Fibroblast of skin of left biceps (primary cell): ENCODE data around the gene DNAJC30.

Experiments
- DNase-seq, 2 experiments: peaks; one replicate each; pipeline ENCODE4 v3.0.0-alpha.2; 2013; ENCODE audit warnings: low read depth in 2 of 2

Gene DNAJC30

DNA sequence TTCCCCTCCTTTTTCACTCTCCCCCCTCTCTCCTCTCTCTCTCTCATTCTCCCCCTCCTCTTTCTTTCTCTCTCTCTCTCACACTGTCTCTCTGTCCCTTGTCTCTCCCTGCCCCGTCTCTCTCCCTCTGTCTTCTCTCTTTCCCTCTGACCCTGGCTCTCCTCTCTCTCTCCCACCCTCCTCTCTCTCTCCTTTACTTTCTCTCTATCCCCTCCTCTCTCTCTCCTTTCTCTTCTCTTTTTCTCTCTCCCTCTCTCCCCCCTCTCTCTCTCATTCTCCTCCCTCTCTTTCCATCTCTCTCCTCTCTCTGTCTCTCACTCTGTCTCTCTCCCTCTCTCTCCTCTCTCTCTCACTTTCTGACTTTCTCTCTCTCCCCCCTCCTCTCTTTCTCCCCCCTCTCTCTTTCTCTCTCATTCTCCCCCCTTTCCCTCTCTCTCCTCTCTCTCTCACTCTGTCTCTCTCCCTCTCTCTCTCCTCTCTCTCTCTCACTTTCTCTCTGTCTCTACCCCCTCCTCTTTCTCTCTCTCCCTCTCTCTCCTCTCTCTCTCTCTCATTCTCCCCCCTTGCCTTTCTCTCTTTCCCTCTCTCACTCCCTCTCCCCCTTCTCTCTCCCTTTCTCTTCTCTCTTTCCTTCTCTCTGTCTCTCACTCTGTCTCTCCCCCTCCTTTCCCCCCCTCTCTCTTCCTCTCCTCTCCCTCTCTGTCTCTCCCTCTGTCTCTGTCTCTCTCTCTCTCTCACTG lies 34.5 kb downstream of the DNAJC30 start:
- DNase-seq: no peak

DNA sequence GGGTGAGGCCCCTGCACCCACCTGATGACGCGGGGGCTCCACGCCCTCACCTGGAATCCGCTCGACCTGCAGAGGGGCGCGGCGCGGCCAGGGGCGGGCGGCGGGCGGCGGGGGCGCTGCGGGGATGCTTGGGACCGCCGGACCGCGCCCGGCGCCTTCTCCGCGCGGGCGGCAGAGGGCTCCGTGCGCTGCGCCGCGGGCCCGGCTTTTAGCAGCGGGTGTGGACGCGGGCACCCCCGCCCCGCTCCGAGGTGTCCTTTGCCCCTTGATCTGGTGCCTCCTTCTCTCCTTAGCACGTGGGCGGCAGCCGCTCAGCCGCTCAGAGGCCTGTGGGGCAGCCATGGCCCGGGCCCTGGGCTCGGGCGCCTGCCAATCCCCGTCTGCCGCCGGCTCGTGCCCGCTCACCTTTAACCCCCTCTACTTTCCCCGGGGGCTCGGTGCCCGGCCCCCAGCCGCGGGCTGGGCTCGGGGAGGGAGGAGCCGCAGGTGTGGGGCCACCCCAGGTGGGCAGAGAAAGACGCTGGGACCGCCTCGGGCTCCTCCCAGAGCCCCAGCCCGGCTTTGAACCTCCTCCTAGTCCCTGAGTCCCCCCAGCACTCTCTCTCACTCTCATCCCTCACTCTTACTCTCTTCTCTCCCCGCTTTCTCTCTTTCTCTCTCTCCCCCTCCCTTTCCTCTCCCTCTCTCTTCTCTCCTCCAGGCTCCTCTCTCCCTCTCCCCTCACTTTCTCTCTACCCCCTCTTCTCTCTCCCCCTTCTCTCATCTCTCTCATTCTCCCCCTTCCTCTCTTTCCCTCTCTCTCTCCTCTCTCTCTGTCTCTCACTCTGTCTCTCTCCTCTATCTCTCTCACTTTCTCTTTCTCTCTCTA lies 35.3 kb downstream of the DNAJC30 start:
- DNase-seq: no peak

DNA sequence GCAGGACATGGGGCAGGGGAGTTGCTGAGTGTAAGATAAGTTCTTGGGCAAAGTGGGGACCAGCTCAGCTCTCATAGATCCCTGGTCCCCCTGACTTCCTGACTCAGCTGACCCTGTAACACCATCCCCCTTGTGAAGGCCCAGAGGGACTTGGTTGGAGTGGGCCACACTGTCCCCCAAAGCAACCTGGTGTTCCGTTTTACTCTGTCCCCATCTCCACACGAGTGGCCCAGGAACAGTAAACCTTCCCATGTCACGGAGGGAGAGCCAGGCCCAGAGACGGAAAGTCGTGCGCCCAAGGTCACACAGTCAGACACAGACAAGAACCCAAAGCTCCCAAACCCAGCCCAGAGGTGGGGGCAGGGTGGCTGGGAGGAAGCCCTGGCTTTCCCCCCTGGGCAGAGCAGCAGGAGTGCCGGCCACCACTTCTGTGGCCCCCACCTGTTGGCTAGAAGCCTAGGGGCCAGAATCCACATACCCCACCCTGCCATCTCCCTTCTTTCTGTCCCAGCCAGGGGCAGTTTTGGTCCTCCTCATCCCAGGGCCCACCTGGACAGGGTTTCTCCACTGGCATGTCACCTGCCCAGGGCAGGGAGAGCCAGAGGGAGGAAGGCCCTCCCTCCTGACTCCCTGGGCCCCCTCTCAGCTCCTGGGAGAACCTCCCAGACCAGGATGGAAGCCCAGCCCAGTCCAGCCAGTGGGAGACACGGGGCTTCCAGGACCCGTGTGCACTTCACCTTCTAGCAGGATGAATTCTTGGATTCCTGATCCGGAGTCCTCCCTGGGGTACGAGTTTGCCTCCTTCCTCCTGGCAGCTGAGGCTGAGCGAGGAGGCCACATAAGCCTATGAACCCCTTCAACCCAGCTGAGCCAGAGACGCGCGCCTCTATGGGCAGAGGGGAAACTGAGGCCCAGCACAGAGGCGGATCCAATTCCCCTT lies 36.2 kb downstream of the DNAJC30 start:
- DNase-seq: no peak

DNA sequence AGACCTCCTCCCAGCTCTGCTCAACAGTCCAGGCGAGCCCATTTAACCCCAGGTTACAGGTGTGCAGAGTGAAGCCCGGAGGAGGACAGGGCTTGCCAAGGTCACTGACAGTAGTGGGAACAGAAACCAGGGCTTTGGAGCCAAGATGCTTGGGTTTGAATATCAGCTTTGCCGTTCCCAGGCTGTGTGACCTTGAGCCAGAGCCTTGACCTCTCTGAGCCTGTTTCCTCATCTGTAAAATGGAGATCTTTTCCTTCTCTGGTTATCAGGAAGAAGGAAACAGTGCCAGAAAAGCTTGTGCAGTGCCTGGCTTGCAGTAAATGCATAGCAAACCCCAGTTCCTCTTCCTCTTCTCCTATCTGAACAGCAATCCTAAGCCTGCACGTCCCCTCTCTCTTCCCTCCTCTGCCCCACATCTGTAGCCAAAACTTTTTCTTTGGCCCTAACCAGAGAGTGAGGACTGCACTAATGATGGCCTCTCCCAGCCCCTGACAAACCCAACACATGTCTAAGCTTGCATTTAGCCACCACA lies 37.5 kb downstream of the DNAJC30 start:
- DNase-seq: no peak

DNA sequence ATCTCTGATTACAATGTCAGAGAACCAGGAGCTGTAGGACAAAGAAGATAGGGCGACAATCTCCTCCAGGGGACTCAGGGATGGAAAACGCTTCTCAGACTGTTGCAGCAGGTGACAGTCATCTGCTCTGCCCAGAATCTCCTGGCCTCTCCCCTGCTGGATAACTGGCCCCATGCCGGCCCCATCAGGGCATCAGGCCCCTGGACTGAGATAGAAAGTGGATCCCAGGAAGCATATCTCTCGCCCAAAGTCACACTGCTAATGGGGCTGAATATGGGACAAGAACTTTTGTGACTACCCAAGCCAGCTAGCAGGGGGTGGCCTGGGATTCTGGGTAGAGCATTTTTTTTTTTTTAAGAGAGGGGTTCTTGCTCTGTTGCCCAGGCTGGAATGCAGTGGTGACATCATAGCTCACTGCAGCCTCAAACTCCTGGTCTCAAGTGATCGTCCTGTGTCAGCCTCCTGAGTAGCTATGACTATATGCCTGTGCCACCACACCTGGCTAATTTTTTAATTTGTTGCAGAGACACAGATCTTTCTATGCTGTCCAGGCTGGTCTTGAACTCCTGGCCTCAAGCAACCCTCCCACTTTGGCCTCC lies 38.5 kb downstream of the DNAJC30 start:
- no peak for DNase-seq

DNA sequence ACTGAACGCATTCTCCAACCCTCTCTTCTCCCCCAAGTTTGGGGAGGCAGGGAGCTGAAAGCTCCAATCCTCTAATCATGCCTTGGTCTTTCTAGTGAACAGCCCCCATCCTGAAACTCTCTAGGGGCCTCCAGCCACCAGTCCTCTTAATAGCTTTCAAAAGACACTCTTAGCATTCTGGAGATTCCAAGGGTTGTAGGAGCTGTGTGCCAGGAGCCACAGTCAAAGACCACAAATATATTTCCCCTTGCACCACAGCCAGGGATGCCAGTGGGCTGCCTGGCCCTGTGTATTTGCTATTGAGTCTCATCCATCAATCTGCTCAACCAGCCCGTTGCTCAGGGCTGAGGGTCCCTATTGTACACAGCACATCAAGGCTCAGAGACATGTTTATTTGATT lies 40.4 kb downstream of the DNAJC30 start:
- no peak for DNase-seq

DNA sequence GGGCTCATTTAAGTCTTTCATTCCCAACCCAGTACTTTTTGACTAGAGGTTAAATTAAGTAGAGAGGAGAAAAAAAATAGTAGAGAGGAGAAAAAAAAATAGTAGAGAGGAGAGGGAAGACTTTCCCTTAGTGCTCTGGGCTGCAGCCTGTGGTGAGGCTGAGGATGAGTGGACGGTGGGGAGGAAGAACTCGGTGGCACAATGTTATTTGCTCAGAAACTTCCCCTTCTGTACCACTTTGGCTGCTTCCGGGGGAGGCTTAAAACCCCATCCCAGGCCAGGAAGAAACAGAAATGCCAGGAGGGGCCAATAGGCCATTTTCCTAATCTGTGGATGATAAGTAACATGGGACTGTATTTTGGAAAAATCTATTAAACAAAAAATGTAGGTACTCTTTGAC lies 44.3 kb downstream of the DNAJC30 start:
- DNase-seq: no peak

DNA sequence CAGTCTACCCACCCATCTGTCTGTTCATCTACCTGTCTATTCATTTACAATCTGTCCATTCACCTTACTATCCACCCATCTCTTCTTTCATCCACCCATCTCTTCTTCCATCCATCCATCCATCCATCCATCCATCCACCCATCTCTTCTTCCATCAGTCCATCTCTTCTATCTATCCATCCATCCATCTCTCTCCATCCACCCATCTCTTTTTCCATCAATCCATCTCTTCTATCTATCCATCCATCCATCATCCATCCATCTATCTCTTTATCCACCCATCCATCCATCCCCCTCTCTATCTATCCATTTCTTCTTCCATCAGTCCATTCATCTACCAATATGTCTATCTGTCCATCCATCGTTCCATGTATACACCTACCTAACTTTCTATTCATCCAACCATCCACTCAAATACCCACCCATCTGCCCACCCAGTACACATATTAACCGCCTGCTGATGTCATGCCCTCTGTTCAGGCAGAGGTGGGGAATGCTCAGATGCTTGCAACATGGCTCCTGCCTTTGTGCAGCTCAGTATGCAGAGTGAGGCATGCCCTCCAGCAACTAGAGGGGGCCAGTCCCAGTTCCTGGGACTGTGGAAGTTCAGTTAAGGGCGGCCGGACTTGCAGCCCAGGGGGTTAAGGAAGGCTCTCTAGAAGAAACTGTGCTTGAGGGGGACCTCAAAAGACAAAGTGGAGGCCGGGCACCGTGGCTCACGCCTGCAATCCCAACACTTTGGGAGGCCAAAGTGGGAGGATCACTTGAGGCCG lies 47.6 kb downstream of the DNAJC30 start:
- no peak for DNase-seq

DNA sequence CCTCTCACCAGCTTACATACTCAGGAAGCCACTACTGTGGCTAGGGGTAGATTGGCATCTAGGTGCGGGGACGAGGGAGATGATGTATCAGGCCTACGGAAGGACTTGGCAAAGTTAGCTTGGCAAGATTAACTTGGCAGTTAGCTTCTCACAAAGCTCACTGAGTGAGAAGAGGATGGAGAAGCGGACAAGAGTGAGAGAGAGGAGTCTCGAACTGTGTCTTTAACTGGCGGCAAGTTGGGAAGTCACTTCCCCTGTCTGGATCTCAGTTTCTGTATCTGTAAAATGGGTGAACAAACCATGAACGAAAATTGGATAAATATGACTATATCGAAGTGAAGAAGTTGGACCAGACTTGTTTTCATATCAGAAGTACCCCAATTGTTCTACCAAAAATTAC lies 49.4 kb downstream of the DNAJC30 start:
- no peak for DNase-seq

DNA sequence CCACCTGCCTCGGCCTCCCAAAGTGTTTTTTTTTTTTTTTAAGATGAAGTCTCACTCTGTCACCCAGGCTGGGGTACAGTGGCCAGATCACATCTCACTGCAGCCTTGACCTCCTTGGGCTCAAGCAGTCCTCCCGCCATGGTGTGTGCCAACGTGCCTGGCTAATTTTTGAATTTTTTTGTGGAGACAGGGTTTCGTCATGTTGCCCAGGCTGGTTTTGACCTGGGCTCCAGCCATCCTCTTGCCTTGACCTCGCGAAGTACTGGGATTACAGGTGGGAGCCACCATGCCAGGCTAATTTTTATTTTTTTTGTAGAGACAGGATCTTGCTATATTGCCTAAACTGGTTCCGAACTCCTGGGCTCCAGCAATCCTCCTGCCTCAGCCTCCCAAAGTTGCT lies 49.9 kb downstream of the DNAJC30 start:
- no peak for DNase-seq

DNA sequence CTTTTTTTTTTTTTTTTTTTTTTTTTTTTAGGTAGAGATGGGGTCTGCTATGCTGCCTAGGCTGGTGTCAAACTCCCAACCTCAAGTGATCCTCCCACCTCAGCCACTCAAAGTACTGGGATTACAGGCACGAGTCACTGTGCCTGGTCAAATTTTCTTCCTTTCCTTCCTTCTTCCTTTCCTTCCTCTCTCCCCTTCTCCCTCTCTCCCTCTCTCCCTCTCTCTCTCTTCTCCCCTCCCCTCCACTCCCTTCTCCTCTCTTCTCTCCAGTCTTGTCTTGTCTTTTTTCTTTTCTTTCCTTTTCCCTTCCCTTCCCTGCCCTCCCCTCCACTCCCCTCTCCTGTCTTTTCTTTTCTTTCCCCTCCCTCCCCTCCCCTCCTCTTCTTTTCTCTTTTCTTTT lies 51.7 kb downstream of the DNAJC30 start:
- DNase-seq: no peak
